ENCODE data around the gene ZMPSTE24.

The ZMPSTE24 gene

DNA sequence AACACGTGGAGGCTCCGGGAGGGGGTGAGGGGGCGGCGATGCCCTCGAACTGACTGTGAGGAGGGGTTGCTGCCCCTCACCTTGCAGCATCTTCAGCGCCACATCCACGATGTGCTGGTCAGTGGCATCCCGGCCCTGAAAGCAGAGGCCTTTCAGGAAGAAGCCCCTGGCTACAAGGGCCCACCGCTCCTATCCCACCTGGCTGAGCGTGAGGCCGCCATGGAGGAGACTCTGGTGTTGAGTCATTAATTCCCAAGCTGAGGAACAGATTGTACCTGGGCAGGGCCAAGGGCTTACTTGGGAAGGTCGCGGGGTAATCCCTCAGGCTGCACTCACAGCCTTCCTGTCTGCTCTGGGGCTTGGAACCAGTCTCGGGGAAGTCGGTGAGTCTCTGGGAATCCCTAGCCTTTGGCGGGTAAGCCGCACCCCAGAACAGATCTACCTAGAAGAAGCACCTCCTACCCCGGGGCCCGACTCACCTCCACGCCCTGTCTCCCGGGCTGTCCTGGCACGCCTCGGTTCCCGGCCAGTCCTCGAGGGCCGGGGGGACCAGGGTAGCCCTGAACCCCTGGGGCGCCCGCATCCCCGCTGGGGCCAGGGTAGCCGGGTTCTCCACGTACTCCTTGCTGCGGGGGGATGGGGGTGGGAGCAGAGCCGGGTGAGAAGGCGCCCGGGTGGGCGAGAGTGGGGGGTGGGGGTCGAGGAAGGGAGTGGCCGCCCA lies 45.2 kb downstream of the ZMPSTE24 start:
- Histone ChIP-seq H3K4me3 (ENCODE audit: low read length) (no peak overlapping the region), H4K20me1 (ENCODE audit: control insufficient read depth, insufficient read depth, low read depth, low read length) (no peaks in the 10 kb centered on the region), H3K27ac (ENCODE audit: low read depth, low read length) (no peak overlapping the region), H3K36me3 (ENCODE audit: control insufficient read depth, low read length) (no peaks in the 10 kb centered on the region), H3F3A (ENCODE audit: control insufficient read depth, insufficient read depth) (no peaks in the 10 kb centered on the region), H3K9me3 (ENCODE audit: control insufficient read depth, insufficient read depth, low read length) (no peaks in the 10 kb centered on the region), H3K79me2 (ENCODE audit: control insufficient read depth, low read length) (no peaks in the 10 kb centered on the region), H3K27me3 (ENCODE audit: control insufficient read depth, low read length) (peaks cover 10% of the 10 kb centered on the region), H3K4me2 (ENCODE audit: low read length) (no peak overlapping the region), H3K9me2 (replicated peaks; ENCODE audit: control insufficient read depth, low read length) (no peaks in the 10 kb centered on the region), H3K4me1 (ENCODE audit: control insufficient read depth, low read length) (no peaks in the 10 kb centered on the region)
- TF ChIP-seq EZH2phosphoT487 (IDR thresholded peaks at IDR 0.05; ENCODE audit: borderline replicate concordance, low read length) = no peak
- TF ChIP-seq, protein P1, sequence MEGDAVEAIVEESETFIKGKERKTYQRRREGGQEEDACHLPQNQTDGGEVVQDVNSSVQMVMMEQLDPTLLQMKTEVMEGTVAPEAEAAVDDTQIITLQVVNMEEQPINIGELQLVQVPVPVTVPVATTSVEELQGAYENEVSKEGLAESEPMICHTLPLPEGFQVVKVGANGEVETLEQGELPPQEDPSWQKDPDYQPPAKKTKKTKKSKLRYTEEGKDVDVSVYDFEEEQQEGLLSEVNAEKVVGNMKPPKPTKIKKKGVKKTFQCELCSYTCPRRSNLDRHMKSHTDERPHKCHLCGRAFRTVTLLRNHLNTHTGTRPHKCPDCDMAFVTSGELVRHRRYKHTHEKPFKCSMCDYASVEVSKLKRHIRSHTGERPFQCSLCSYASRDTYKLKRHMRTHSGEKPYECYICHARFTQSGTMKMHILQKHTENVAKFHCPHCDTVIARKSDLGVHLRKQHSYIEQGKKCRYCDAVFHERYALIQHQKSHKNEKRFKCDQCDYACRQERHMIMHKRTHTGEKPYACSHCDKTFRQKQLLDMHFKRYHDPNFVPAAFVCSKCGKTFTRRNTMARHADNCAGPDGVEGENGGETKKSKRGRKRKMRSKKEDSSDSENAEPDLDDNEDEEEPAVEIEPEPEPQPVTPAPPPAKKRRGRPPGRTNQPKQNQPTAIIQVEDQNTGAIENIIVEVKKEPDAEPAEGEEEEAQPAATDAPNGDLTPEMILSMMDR (IDR thresholded peaks at IDR 0.05; ENCODE audit: low read depth, low read length, poor library complexity, severe bottlenecking) = no peak

DNA sequence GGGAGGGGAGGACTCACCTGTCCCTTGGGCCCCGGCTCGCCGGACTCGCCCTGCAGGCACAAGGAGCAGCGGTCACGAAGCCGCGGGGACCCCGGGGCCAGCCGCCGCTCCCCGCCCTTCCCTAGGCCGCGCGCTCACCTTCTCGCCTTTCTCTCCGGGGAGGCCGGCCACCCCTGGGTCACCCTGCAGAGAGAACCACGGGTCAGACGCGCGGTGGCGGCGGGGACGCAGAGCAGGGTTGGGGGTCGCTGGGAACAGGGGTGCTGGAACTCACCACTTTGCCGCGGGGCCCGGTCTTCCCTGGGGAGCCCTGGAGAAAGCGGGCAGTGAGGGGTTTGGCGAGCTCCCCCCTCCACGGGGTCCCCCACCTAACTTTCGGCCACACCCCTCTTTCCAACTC lies 45.8 kb downstream of the ZMPSTE24 start:
- Histone ChIP-seq H3K27ac (ENCODE audit: low read depth, low read length) (no peak overlapping the region), H3K9me3 (ENCODE audit: control insufficient read depth, insufficient read depth, low read length) (no peaks in the 10 kb centered on the region), H4K20me1 (ENCODE audit: control insufficient read depth, insufficient read depth, low read depth, low read length) (no peaks in the 10 kb centered on the region), H3F3A (ENCODE audit: control insufficient read depth, insufficient read depth) (no peaks in the 10 kb centered on the region), H3K9me2 (replicated peaks; ENCODE audit: control insufficient read depth, low read length) (no peaks in the 10 kb centered on the region), H3K36me3 (ENCODE audit: control insufficient read depth, low read length) (no peaks in the 10 kb centered on the region), H3K79me2 (ENCODE audit: control insufficient read depth, low read length) (no peaks in the 10 kb centered on the region), H3K4me1 (ENCODE audit: control insufficient read depth, low read length) (no peaks in the 10 kb centered on the region), H3K27me3 (ENCODE audit: control insufficient read depth, low read length) (peaks cover 10% of the 10 kb centered on the region), H3K4me3 (ENCODE audit: low read length) (no peak overlapping the region), H3K4me2 (ENCODE audit: low read length) (no peak overlapping the region)
- TF ChIP-seq EZH2phosphoT487 (IDR thresholded peaks at IDR 0.05; ENCODE audit: borderline replicate concordance, low read length) = no peak
- TF ChIP-seq, protein P1 (IDR thresholded peaks at IDR 0.05; ENCODE audit: low read depth, low read length, poor library complexity, severe bottlenecking) = no peak

DNA sequence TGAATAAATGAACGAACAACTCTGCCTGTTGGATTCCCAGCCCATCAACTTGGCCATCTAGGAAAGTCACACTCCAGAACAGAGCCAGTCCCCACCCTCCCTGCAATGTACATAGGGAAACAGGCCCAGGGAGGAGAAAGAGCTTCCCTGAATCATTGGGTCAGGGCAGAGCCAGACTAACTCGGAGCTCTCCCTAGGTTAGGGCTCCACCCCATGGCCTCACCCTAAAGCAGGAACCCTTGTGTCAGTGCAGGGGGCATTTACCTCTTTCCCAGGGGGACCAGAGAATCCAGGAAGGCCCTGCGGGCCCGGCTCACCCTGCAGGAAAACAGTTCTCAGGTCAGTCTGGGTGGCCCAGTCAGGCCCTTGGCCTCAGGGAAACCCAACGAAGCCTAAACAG lies 47.4 kb downstream of the ZMPSTE24 start:
- Histone ChIP-seq H4K20me1 (ENCODE audit: control insufficient read depth, insufficient read depth, low read depth, low read length) (no peaks in the 10 kb centered on the region), H3K4me3 (ENCODE audit: low read length) (no peak overlapping the region), H3K4me2 (ENCODE audit: low read length) (no peak overlapping the region), H3K36me3 (ENCODE audit: control insufficient read depth, low read length) (no peaks in the 10 kb centered on the region), H3K27ac (ENCODE audit: low read depth, low read length) (no peak overlapping the region), H3K27me3 (ENCODE audit: control insufficient read depth, low read length) (no peaks in the 10 kb centered on the region), H3K79me2 (ENCODE audit: control insufficient read depth, low read length) (no peaks in the 10 kb centered on the region), H3K4me1 (ENCODE audit: control insufficient read depth, low read length) (no peaks in the 10 kb centered on the region), H3F3A (ENCODE audit: control insufficient read depth, insufficient read depth) (no peaks in the 10 kb centered on the region), H3K9me3 (ENCODE audit: control insufficient read depth, insufficient read depth, low read length) (no peaks in the 10 kb centered on the region), H3K9me2 (replicated peaks; ENCODE audit: control insufficient read depth, low read length) (no peaks in the 10 kb centered on the region)
- TF ChIP-seq, protein P1 (IDR thresholded peaks at IDR 0.05; ENCODE audit: low read depth, low read length, poor library complexity, severe bottlenecking) = no peak
- no peak for TF ChIP-seq EZH2phosphoT487 (IDR thresholded peaks at IDR 0.05; ENCODE audit: borderline replicate concordance, low read length)
